PC-9 (cell line): ENCODE data around the gene PLCG2.

ENCODE experiments used
- EZH2 ChIP-seq: fragments of 200-600 bp; sonication (generic); IDR thresholded peaks from 2 replicates; pipeline ENCODE4 v1.8.0; 2017; ENCODE audit warnings: antibody characterized with exemption, low read depth
- TF ChIP-seq, protein P1 (sequence below): fragments of 200-600 bp; sonication (generic); conservative IDR thresholded peaks from 2 replicates; pipeline ENCODE4 v1.6.1; 2017; ENCODE audit warnings: mixed run types, antibody characterized with exemption, mild to moderate bottlenecking, moderate library complexity

DNA sequence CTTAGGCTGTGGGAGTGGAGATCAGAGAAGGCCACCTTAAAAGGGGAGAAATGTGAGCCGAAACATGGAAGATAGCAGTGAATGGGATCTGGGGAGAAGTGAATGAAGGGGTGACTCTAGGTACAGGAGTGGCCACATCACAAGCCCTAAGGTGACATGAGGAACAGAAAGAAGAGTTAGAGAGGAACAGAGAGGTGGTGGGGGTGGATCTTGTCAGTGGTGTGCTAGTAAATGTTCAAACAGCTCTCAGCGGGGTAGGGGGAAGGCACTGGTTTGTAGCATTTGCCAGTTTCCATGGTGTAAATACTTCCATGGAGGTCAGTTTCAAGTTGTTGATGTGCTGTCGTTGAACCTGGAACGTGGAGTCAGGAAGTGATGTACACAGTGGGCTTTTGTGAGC lies 141.4 kb downstream of the PLCG2 start:
- TF ChIP-seq, protein P1, sequence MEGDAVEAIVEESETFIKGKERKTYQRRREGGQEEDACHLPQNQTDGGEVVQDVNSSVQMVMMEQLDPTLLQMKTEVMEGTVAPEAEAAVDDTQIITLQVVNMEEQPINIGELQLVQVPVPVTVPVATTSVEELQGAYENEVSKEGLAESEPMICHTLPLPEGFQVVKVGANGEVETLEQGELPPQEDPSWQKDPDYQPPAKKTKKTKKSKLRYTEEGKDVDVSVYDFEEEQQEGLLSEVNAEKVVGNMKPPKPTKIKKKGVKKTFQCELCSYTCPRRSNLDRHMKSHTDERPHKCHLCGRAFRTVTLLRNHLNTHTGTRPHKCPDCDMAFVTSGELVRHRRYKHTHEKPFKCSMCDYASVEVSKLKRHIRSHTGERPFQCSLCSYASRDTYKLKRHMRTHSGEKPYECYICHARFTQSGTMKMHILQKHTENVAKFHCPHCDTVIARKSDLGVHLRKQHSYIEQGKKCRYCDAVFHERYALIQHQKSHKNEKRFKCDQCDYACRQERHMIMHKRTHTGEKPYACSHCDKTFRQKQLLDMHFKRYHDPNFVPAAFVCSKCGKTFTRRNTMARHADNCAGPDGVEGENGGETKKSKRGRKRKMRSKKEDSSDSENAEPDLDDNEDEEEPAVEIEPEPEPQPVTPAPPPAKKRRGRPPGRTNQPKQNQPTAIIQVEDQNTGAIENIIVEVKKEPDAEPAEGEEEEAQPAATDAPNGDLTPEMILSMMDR = no peak
- no peak for TF ChIP-seq EZH2
